CD4-positive, alpha-beta T cell treated with Interleukin-6 at 100 ng/mL for 8 hours (primary cell): ENCODE measurements around the gene DHRS12.

Source experiments
- DNase-seq: peaks from one replicate; pipeline ENCODE4 v3.0.0-alpha.2; 2020; ENCODE audit warnings: mixed read lengths, low spot score

The DHRS12 gene, protein sequence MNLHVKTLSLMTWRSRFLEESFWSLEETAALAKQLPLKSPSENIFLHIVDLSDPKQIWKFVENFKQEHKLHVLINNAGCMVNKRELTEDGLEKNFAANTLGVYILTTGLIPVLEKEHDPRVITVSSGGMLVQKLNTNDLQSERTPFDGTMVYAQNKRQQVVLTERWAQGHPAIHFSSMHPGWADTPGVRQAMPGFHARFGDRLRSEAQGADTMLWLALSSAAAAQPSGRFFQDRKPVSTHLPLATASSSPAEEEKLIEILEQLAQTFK

GRCh38 chr13:51803422-51804294, at the start of gene DHRS12:
TSS of gene DHRS12 (minus strand) at chr13:51804163. CDS start at chr13:51799659, 4,504 bp downstream.
- peak; percentile 83 for DNase-seq

DNA sequence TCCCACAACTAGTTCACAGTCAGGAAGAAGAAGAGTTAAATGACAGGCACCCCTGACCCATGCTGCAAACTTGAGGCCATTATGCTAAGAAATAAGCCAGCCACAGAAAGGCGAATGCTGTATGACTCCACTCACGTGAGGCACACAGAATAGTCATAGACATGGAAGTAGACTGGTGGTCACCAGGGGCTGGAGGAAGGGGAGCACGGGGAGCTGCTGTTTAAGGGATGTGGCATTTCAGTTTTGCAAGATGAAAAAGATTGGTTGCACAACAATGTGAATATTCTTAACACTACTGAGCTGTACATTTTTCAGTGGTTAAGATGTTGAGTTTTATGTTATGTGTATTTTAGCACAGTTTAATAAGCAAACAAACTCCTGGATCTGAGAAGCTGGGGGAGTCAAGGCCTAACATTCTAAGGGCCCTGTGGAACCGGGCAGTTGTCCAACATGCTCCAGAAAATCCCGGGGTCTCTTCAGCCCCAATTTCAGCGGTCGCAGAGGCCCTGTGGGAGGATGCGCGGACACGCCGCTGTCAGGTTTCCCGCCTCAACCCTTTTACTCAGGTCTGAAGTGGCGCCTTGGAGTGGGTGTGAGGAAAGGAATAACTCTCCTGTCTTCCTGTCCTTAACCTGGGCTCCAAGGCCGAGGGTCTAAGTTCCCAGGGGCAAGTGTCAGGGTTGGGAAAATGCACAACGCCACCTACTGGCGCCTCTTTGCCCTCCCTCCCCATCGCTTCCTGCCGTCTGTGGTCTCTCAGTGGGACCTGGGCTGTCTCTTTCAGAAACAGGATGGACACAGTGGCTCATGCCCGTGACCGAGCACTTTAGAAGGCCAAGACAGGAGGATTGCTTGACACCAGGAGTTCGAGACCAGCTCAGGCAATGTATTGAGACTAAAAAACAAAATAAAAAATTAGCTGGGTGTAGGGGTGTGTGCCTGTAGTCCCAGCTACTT, 45.5 kb upstream of the DHRS12 start:
- DNase-seq, result peak; percentile 18

- DNase-seq, result no peak
Measured at GRCh38 chr13:51848674-51849073, 44.7 kb upstream of the DHRS12 start.

GRCh38 chr13:51846756-51847155, 42.8 kb upstream of the DHRS12 start:
- DNase-seq, result no peak

DNA sequence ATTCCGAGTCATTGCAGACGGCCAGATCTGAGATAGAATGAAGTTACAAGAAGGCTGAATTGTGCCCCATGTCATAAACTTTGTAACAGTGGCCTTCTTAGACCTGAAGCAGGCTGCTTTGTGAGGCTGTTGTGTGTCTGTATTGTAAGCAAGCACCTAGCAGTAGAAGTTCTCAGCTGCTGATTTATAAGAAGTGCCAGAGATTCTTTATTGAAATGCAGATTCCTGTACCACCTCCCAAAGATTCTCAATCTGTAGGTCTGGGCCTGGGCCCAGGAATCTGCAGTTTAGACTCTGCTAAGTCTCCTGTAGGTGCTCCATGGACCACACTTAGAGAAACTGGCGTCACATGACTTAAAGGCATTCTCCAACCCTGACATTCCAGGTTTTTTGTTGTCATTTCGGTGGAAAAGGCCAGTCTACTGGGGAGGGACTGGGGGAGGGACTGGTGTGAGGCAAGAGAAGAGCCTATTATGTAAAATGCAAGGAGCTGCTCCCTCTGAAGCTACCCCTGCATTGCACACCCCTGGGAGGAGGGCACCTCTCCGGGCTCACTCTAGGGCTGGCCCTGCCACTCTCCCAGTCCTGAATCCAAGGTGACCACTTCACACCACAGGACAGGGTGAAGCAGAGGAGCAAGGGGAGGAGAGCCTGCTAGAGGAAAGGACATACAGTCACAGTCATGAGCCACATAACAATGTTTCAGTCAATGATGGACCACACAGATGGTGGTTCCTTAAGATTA, 41.8 kb upstream of the DHRS12 start:
- DNase-seq, result no peak

GRCh38 chr13:51844862-51845573, 41.1 kb upstream of the DHRS12 start, which contains the start of gene TMEM272:
TSS of gene TMEM272 (minus strand) at chr13:51845177. CDS start at chr13:51838530, 6,647 bp downstream.
- peak; percentile 16 for DNase-seq

- no peak for DNase-seq
Measured at GRCh38 chr13:51843529-51843928, 39.6 kb upstream of the DHRS12 start.

DNA sequence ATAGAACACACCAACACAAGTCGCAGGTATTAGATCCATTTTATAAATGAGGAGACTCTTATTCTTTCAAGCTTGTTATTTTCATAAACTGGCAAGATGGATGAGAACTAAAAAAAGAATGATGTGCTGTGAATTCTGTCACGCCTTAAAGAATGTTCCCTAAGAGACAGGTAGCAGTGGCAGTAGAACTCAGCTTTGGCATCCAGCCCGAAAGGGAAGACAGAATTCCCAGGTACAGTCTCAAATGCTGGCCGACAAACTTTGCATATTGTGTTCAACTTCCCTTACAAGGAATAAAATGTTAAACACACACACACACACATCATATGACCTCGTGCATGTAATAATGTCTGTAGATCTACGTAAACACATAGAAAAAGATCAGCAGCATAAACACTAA, 37.8 kb upstream of the DHRS12 start:
- no peak for DNase-seq

- DNase-seq, result no peak
Measured at GRCh38 chr13:51840917-51841316, 37.0 kb upstream of the DHRS12 start.

GRCh38 chr13:51839711-51840540, 36.0 kb upstream of the DHRS12 start:
- no peak for DNase-seq

DNA sequence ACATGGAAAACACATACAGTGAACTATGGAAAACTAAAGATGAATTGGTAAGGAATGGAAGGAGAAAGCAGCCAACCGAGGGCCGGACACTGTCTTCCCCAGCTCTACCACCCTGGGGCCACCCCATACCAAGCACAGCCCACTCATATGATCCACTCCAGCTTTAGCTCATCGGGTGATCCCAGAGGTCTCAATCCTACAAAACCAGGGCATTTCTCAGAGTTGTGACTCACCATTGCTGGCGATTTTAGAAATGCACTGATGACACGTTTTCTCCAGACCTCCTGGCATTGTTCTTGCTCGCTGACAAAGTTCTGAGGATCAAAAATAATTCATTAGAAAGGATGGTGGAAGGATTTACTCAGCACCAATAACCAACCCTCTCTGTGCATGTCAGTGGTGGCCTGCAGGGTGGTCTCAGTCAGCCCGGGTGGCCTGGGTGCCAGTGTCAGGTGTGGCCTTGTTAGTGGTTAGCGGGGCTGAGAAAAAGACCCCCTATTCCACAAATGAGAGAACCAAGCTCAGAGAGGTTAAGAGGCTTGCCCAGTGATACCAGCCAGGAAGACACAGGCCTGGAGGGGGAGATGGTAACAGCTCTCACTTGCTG, 34.4 kb upstream of the DHRS12 start:
- DNase-seq, result no peak

GRCh38 chr13:51837016-51837415, 33.1 kb upstream of the DHRS12 start:
- no peak for DNase-seq

- no peak for DNase-seq
Measured at GRCh38 chr13:51834581-51835171, 30.7 kb upstream of the DHRS12 start.

GRCh38 chr13:51833980-51834379, 30.0 kb upstream of the DHRS12 start:
- DNase-seq, result no peak

GRCh38 chr13:51832471-51833152, 28.6 kb upstream of the DHRS12 start:
- DNase-seq, result peak; percentile 77

DNA sequence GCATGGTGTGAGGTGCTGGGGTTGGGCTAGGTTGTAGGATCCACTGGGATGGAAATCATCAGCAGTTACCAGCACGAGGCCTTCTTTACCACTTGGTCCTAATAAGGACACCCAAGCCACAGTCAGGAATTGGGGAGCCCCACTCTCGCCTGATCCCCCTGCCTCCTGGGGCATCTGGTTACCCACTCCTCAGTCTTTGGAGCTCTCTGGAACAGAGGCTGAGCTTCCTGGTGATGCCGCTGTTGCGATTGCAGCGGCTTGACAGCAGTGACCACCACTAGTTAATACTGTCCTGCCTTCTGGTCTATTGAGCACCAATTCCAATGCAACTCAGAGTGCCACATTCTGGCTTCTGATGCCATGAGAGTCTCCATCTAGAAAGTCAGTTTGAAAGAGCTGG, 27.6 kb upstream of the DHRS12 start:
- no peak for DNase-seq

GRCh38 chr13:51829568-51829899, 25.6 kb upstream of the DHRS12 start:
- no peak for DNase-seq
